OCI-LY7 (cell line): ENCODE data around the gene CD300LF. TPM values are rescaled to one million over a fixed set of nuclear protein-coding genes. Genes with fewer than 3 reads are reported as not detected.

ENCODE experiments used
- BruUV-seq: library from RNA; stranded (reverse); fragments of 400-500 nt; replicated peaks from 2 replicates; lab custom pipeline; 2021; lab: Mats Ljungman, UMichigan
- CTCF ChIA-PET: fragments of 300-600 bp; sonication (Branson Sonifier 250); formaldehyde crosslinking; loops from one replicate; lab custom pipeline; 2022; ENCODE audit warnings: antibody characterized with exemption; ENCODE audit not compliant: unreplicated experiment; lab: Charles Lee
- POLR2A ChIA-PET: fragments of 300-600 bp; sonication (Branson Sonifier 250); formaldehyde crosslinking; loops from one replicate; lab custom pipeline; 2022; ENCODE audit warnings: antibody characterized with exemption; lab: Charles Lee
- DNase-seq: peaks from one replicate; pipeline ENCODE4 v3.0.0-alpha.2; 2015; ENCODE audit warnings: low spot score
- H2AFZ ChIP-seq: fragments of 200-600 bp; sonication (generic), shearing (Covaris generic); 2 replicates; pipeline ENCODE4 v1.6.1; 2014; ENCODE audit warnings: mild to moderate bottlenecking, antibody characterized with exemption, low read length, moderate library complexity
- H3K27ac ChIP-seq: fragments of 200-600 bp; sonication (generic); 2 replicates; pipeline ENCODE4 v1.5.1; 2014; ENCODE audit warnings: mixed run types, low read depth, mild to moderate bottlenecking, moderate library complexity, low read length, inconsistent platforms; ENCODE audit not compliant: poor library complexity, severe bottlenecking
- H3K36me3 ChIP-seq: fragments of 200-600 bp; sonication (generic); 2 replicates; pipeline ENCODE4 v1.6.1; 2014; ENCODE audit warnings: mild to moderate bottlenecking, antibody characterized with exemption, low read length, moderate library complexity, mixed read lengths; ENCODE audit not compliant: insufficient read depth
- H3K4me1 ChIP-seq: fragments of 200-600 bp; sonication (generic); 2 replicates; pipeline ENCODE4 v1.5.1; 2014; ENCODE audit warnings: mild to moderate bottlenecking, low read length; ENCODE audit not compliant: insufficient read depth, poor library complexity, severe bottlenecking
- H3K4me2 ChIP-seq: fragments of 200-600 bp; sonication (generic); 2 replicates; pipeline ENCODE4 v1.6.1; 2014; ENCODE audit warnings: mild to moderate bottlenecking, low read length
- H3K4me3 ChIP-seq: fragments of 200-600 bp; sonication (generic); 2 replicates; pipeline ENCODE4 v1.5.1; 2014; ENCODE audit warnings: mild to moderate bottlenecking, low read depth, low read length; ENCODE audit not compliant: poor library complexity, severe bottlenecking
- H3K79me2 ChIP-seq: fragments of 200-600 bp; sonication (generic); 2 replicates; pipeline ENCODE4 v1.6.1; 2016; ENCODE audit warnings: low read depth, mild to moderate bottlenecking, low read length, moderate library complexity, mixed read lengths; ENCODE audit not compliant: insufficient read depth
- H3K9me2 ChIP-seq: fragments of 200-600 bp; sonication (generic); 2 replicates; pipeline ENCODE4 v1.6.1; 2016; ENCODE audit warnings: mild to moderate bottlenecking, low read length, mixed read lengths; ENCODE audit not compliant: insufficient read depth
- H3K9me3 ChIP-seq: fragments of 200-600 bp; sonication (generic); 2 replicates; pipeline ENCODE4 v1.6.1; 2014; ENCODE audit warnings: mild to moderate bottlenecking, mixed run types, low read length, mixed read lengths
- H4K20me1 ChIP-seq: fragments of 200-600 bp; sonication (generic); 2 replicates; pipeline ENCODE4 v1.6.1; 2014; ENCODE audit warnings: mild to moderate bottlenecking, antibody characterized with exemption, low read length, moderate library complexity, mixed read lengths; ENCODE audit not compliant: insufficient read depth
- EZH2phosphoT487 ChIP-seq: fragments of 200-600 bp; sonication (generic); IDR thresholded peaks from 2 replicates; pipeline ENCODE4 v1.6.1; 2018; ENCODE audit warnings: low read depth, borderline replicate concordance, mild to moderate bottlenecking, mixed run types, antibody characterized with exemption, low read length, moderate library complexity, mixed read lengths
- intact Hi-C: fragments of 100-400 bp; cut with micrococcal nuclease; formaldehyde crosslinking; loops from one replicate; pipeline ENCODE4 v1.10.0; 2022; ENCODE audit not compliant: unreplicated experiment
- total RNA-seq, 2 experiments: library from RNA; depleted of rRNA in 1 of 2; stranded (reverse); fragments of >200 nt in 1 of 2; shearing (Covaris generic) in 1 of 2; gene quantifications; 2 replicates each; pipeline ENCODE4 v1.2.3, GENCODE V29; 2014 to 2022
- TF ChIP-seq, protein P1 (sequence below): fragments of 200-600 bp; sonication (generic); conservative IDR thresholded peaks from 2 replicates; pipeline ENCODE4 v1.5.1; 2014; ENCODE audit warnings: mild to moderate bottlenecking, antibody characterized with exemption, low read length, moderate library complexity, mixed read lengths

Gene CD300LF
- total RNA-seq, 2 experiments from 2014 or later, result not detected

DNA sequence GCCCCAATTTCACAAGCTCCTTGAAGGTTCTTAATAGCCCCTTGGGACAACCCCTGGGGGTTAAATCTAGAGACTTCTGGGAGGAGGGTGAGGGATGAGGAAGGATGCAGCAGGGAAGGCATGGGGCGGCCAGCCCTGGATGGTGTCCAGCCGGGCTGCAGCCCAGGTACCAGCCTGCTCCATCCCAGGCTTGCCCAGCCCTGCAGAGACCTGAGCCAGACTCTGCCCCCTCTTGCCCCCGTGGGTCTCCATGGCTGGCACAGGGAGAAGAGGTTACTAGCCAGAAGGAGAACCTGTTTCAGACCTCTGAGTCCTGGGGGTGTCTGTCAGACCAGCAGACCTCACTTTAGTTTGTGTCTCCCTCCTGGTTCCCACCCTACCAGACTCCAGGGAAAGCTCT lies 44.2 kb upstream of the CD300LF start:
- Histone ChIP-seq H3K4me2 (no peak overlapping the region), H3K4me1 (peaks cover 19% of the 10 kb centered on the region), H2AFZ (no peak overlapping the region), H3K27ac (no peak overlapping the region), H3K9me3 (no peaks in the 10 kb centered on the region), H4K20me1 (peaks cover 9% of the 10 kb centered on the region; the same call in 1 of the 2 replicates), H3K9me2 (no peaks in the 10 kb centered on the region), H3K79me2 (peaks cover 5% of the 10 kb centered on the region; the same call in 1 of the 2 replicates), H3K36me3 (peaks cover 20% of the 10 kb centered on the region; the same call in 1 of the 2 replicates), H3K4me3 (no peak overlapping the region)
- CTCF ChIA-PET, result interaction anchor here (0.6 kb wide), 1 partner anchor 226 kb away, joined by 3 read pairs; no protein-coding TSS in a partner anchor
- POLR2A ChIA-PET, result interaction anchor here (1.2 to 2.1 kb wide), 3 partner anchors 14 to 116 kb away, joined by 3 to 6 read pairs (median 4); no protein-coding TSS in a partner anchor
- no peak for DNase-seq
- TF ChIP-seq EZH2phosphoT487, result no peak
- TF ChIP-seq, protein P1, sequence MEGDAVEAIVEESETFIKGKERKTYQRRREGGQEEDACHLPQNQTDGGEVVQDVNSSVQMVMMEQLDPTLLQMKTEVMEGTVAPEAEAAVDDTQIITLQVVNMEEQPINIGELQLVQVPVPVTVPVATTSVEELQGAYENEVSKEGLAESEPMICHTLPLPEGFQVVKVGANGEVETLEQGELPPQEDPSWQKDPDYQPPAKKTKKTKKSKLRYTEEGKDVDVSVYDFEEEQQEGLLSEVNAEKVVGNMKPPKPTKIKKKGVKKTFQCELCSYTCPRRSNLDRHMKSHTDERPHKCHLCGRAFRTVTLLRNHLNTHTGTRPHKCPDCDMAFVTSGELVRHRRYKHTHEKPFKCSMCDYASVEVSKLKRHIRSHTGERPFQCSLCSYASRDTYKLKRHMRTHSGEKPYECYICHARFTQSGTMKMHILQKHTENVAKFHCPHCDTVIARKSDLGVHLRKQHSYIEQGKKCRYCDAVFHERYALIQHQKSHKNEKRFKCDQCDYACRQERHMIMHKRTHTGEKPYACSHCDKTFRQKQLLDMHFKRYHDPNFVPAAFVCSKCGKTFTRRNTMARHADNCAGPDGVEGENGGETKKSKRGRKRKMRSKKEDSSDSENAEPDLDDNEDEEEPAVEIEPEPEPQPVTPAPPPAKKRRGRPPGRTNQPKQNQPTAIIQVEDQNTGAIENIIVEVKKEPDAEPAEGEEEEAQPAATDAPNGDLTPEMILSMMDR, result no peak
- BruUV-seq, result no TSS peak
- intact Hi-C loops, result no loop called here

DNA sequence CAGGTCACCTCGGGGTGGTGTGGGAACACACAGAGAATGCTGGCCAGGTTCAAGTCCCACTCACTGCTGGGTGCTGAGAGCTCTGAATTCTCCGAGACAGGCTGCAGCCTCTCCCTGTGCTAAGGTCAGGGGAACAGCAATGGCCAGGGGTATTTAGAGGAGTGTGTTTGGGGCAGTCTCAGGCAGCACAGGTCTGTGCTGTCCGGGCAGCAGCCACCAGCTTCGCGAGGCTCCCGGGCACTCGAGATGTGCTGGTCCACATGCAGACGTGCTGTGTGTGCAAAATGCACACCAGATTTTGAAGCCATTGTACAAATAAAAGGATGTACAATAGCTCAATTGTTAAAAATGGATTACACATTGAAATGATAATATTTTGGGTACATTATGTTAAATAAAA lies 42.8 kb upstream of the CD300LF start:
- peaks cover 9% of the 10 kb centered on the region; the same call in 1 of the 2 replicates for H4K20me1 ChIP-seq
- intact Hi-C loops, result no loop called here
- H3K4me1 ChIP-seq, result peaks cover 25% of the 10 kb centered on the region
- no peak overlapping the region for H3K4me2 ChIP-seq
- H3K9me3 ChIP-seq, result no peaks in the 10 kb centered on the region
- H2AFZ ChIP-seq, result no peak overlapping the region
- peaks cover 31% of the 10 kb centered on the region for H3K36me3 ChIP-seq
- peaks cover 17% of the 10 kb centered on the region; the same call in 1 of the 2 replicates for H3K79me2 ChIP-seq
- H3K9me2 ChIP-seq, result no peaks in the 10 kb centered on the region
- H3K4me3 ChIP-seq, result no peak overlapping the region
- no peak overlapping the region for H3K27ac ChIP-seq
- CTCF ChIA-PET, result interaction anchor here (0.9 to 1.0 kb wide), 2 partner anchors 10 to 21 kb away, joined by 3 read pairs; partner anchors contain the start of gene NAT9
- TF ChIP-seq, protein P1, result no peak
- no peak for TF ChIP-seq EZH2phosphoT487
- BruUV-seq, result no TSS peak
- POLR2A ChIA-PET, result interaction anchor here (0.6 to 2.1 kb wide), 6 partner anchors 10 to 118 kb away, joined by 3 to 6 read pairs (median 5); partner anchors contain the start of gene NAT9
- DNase-seq, result no peak

DNA sequence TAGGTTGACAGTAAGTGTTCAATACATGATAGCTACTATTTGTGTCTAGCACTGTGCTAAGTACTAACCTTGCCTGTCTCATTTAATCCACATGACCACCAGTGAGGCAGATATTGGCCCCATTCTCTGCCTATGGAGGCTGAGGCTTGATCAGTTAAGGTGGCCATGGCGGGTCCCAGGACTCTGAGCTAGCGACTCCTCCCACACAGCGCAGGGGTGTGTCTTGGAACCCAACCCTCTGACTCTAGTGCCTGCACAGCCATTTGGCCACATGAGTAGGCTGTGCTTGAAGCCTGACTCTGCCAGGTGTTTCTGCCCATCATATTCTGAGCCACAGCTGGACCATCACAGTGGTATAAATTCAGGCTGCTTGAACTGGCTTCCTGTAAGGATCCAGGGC lies 42.1 kb upstream of the CD300LF start:
- ChIA-PET POLR2A (interaction anchor here (1.1 to 2.0 kb wide), 3 partner anchors 9 to 21 kb away, joined by 4 to 5 read pairs (median 5); partner anchors contain the start of gene NAT9), CTCF (interaction anchor here (1.0 kb wide), 1 partner anchor 22 kb away, joined by 3 read pairs; the partner anchor contains the start of gene NAT9)
- no TSS peak for BruUV-seq
- TF ChIP-seq, protein P1, result no peak
- TF ChIP-seq EZH2phosphoT487, result no peak
- no peak overlapping the region for H2AFZ ChIP-seq
- peaks cover 14% of the 10 kb centered on the region; the same call in 1 of the 2 replicates for H4K20me1 ChIP-seq
- intact Hi-C loops, result no loop called here
- H3K4me3 ChIP-seq, result no peak overlapping the region
- H3K79me2 ChIP-seq, result peaks cover 22% of the 10 kb centered on the region; the same call in 1 of the 2 replicates
- H3K9me3 ChIP-seq, result no peaks in the 10 kb centered on the region
- H3K27ac ChIP-seq, result no peak overlapping the region
- peaks cover 31% of the 10 kb centered on the region for H3K36me3 ChIP-seq
- no peaks in the 10 kb centered on the region for H3K9me2 ChIP-seq
- no peak for DNase-seq
- peaks cover 30% of the 10 kb centered on the region for H3K4me1 ChIP-seq
- H3K4me2 ChIP-seq, result no peak overlapping the region
